ENCODE data around the gene MYO1G. TPM values are rescaled to one million over a fixed set of nuclear protein-coding genes. Genes with fewer than 3 reads are reported as not detected.

MYO1G gene
- total and polyA plus RNA-seq, 2 experiments from 2014 or later = 0.03 TPM; not detected in 1

GRCh38 chr7:45003789-45004188 lies 25.0 kb upstream of the MYO1G start:
- no peak for DNase-seq (ENCODE audit: low spot score)
- Histone ChIP-seq H3K27me3 (no peaks in the 10 kb centered on the region), H3K9me2 (replicated peaks; ENCODE audit: insufficient read depth) (no peaks in the 10 kb centered on the region), H3K4me2 (no peak overlapping the region), H3K36me3 (replicated peaks; ENCODE audit: insufficient read depth, low read depth) (no peaks in the 10 kb centered on the region), H3K4me3 (no peak overlapping the region), H3K27ac (no peak overlapping the region), H4K20me1 (ENCODE audit: insufficient read depth, poor library complexity, severe bottlenecking) (no peaks in the 10 kb centered on the region), H3K4me1 (ENCODE audit: insufficient read depth) (peaks cover 11% of the 10 kb centered on the region), H3K79me2 (peaks cover 77% of the 10 kb centered on the region), H2AFZ (no peak overlapping the region), H3K9me3 (ENCODE audit: low read depth) (no peaks in the 10 kb centered on the region)
- over 99% methylated on average over 4 of the region's 4 CpGs for WGBS (ENCODE audit: low lambda C conversion rate, missing lambda C conversion rate)
- TF ChIP-seq CTCF (IDR thresholded peaks at IDR 0.05; ENCODE audit: poor library complexity) (no peak), EZH2phosphoT487 (IDR thresholded peaks at IDR 0.05; ENCODE audit: low read depth, severe bottlenecking, unreplicated experiment) (no peak), EZH2 (IDR thresholded peaks at IDR 0.05; ENCODE audit: borderline replicate concordance) (no peak)

GRCh38 chr7:45001826-45002225 lies 23.0 kb upstream of the MYO1G start:
- WGBS (ENCODE audit: low lambda C conversion rate, missing lambda C conversion rate) = 63% methylated on average over 2 of the region's 2 CpGs
- H3K36me3 ChIP-seq (replicated peaks; ENCODE audit: insufficient read depth, low read depth) = no peaks in the 10 kb centered on the region
- no peak for DNase-seq (ENCODE audit: low spot score)
- no peaks in the 10 kb centered on the region for H3K9me3 ChIP-seq (ENCODE audit: low read depth)
- TF ChIP-seq CTCF (IDR thresholded peaks at IDR 0.05; ENCODE audit: poor library complexity) (no peak), EZH2 (IDR thresholded peaks at IDR 0.05; ENCODE audit: borderline replicate concordance) (no peak), EZH2phosphoT487 (IDR thresholded peaks at IDR 0.05; ENCODE audit: low read depth, severe bottlenecking, unreplicated experiment) (no peak)
- peak overlapping the region; percentile 93 for H3K27ac ChIP-seq
- no peak overlapping the region for H3K4me3 ChIP-seq
- H3K9me2 ChIP-seq (replicated peaks; ENCODE audit: insufficient read depth) = no peaks in the 10 kb centered on the region
- H2AFZ ChIP-seq = no peak overlapping the region
- H3K4me1 ChIP-seq (ENCODE audit: insufficient read depth) = peaks cover 13% of the 10 kb centered on the region
- peak overlapping the region; percentile 85 for H3K4me2 ChIP-seq
- no peaks in the 10 kb centered on the region for H3K27me3 ChIP-seq
- H3K79me2 ChIP-seq = peaks cover 62% of the 10 kb centered on the region
- no peaks in the 10 kb centered on the region for H4K20me1 ChIP-seq (ENCODE audit: insufficient read depth, poor library complexity, severe bottlenecking)

- Histone ChIP-seq H3K27ac (peak overlapping the region; percentile 93), H3K4me1 (ENCODE audit: insufficient read depth) (peaks cover 13% of the 10 kb centered on the region), H2AFZ (no peak overlapping the region), H3K9me3 (ENCODE audit: low read depth) (no peaks in the 10 kb centered on the region), H4K20me1 (ENCODE audit: insufficient read depth, poor library complexity, severe bottlenecking) (no peaks in the 10 kb centered on the region), H3K79me2 (peaks cover 57% of the 10 kb centered on the region), H3K27me3 (no peaks in the 10 kb centered on the region), H3K4me3 (peak overlapping the region; percentile 83), H3K36me3 (replicated peaks; ENCODE audit: insufficient read depth, low read depth) (no peaks in the 10 kb centered on the region), H3K4me2 (peak overlapping the region; percentile 85), H3K9me2 (replicated peaks; ENCODE audit: insufficient read depth) (no peaks in the 10 kb centered on the region)
- WGBS (ENCODE audit: low lambda C conversion rate, missing lambda C conversion rate) = 43% methylated on average over 10 of the region's 10 CpGs
- TF ChIP-seq CTCF (IDR thresholded peaks at IDR 0.05; ENCODE audit: poor library complexity) = no peak
- no peak for TF ChIP-seq EZH2 (IDR thresholded peaks at IDR 0.05; ENCODE audit: borderline replicate concordance)
- no peak for TF ChIP-seq EZH2phosphoT487 (IDR thresholded peaks at IDR 0.05; ENCODE audit: low read depth, severe bottlenecking, unreplicated experiment)
- DNase-seq (ENCODE audit: low spot score) = peak; percentile 74
Observed at GRCh38 chr7:45001138-45001694, 22.4 kb upstream of the MYO1G start.

All from hepatocyte (in vitro differentiated cells).